ENCODE results near the gene DTNBP1. TPM values are rescaled to one million over a fixed set of nuclear protein-coding genes. Genes with fewer than 3 reads are reported as not detected.
A peak's percentile ranks its signal among the peaks of the same experiment; 100 is the strongest.

The DTNBP1 gene
- total RNA-seq, 2 donors from 2014 or later: 15.8 to 22.3 TPM

GRCh38 chr6:15629487-15629886, 33.3 kb downstream of the DTNBP1 start:
- intact Hi-C loops (cut with DNase I): loop anchor here in 1 of 2 donors (10.0 kb wide), 1 partner anchor 1495 kb away; no protein-coding TSS in a partner anchor

GRCh38 chr6:15628499-15629131, 34.2 kb downstream of the DTNBP1 start:
- DNase-seq (ENCODE audit: low spot score): no peak
- intact Hi-C loops (cut with DNase I): loop anchor here in 1 of 2 donors (10.0 kb wide), 1 partner anchor 1494 kb away; no protein-coding TSS in a partner anchor

More at GRCh38 chr6:15629487-15629886, 33.3 kb downstream of the DTNBP1 start:
- DNase-seq (ENCODE audit: low spot score): no peak

GRCh38 chr6:15627821-15628220, 35.0 kb downstream of the DTNBP1 start:
- no peak for DNase-seq (ENCODE audit: low spot score)
- intact Hi-C loops (cut with DNase I): loop anchor here in 1 of 2 donors (10.0 kb wide), 1 partner anchor 1493 kb away; no protein-coding TSS in a partner anchor

GRCh38 chr6:15626878-15627674, 35.8 kb downstream of the DTNBP1 start:
- DNase-seq (ENCODE audit: low spot score): no peak
- intact Hi-C loops (cut with DNase I): loop anchor here in 1 of 2 donors (10.0 kb wide), 1 partner anchor 1492 kb away; no protein-coding TSS in a partner anchor

GRCh38 chr6:15626160-15626559, 36.7 kb downstream of the DTNBP1 start:
- intact Hi-C loops (cut with DNase I): loop anchor here in 1 of 2 donors (10.0 kb wide), 1 partner anchor 1491 kb away; no protein-coding TSS in a partner anchor
- DNase-seq (ENCODE audit: low spot score): no peak

GRCh38 chr6:15623276-15624116, 39.3 kb downstream of the DTNBP1 start:
- DNase-seq (ENCODE audit: low spot score): no peak
- intact Hi-C loops (cut with DNase I): loop anchor here in 1 of 2 donors (10.0 kb wide), 1 partner anchor 1489 kb away; no protein-coding TSS in a partner anchor

- intact Hi-C loops (cut with DNase I): loop anchor here in 1 of 2 donors (10.0 kb wide), 1 partner anchor 1487 kb away; no protein-coding TSS in a partner anchor
- no peak for DNase-seq (ENCODE audit: low spot score)
Observed at GRCh38 chr6:15622045-15622740, 40.6 kb downstream of the DTNBP1 start.

GRCh38 chr6:15621203-15622044, 41.4 kb downstream of the DTNBP1 start:
- DNase-seq (ENCODE audit: low spot score): no peak
- intact Hi-C loops (cut with DNase I): loop anchor here in 1 of 2 donors (10.0 kb wide), 1 partner anchor 1487 kb away; no protein-coding TSS in a partner anchor

GRCh38 chr6:15620611-15621010, 42.2 kb downstream of the DTNBP1 start:
- intact Hi-C loops (cut with DNase I): loop anchor here in 1 of 2 donors (10.0 kb wide), 1 partner anchor 1486 kb away; no protein-coding TSS in a partner anchor
- no peak for DNase-seq (ENCODE audit: low spot score)

GRCh38 chr6:15619330-15619729, 43.5 kb downstream of the DTNBP1 start:
- no peak for DNase-seq (ENCODE audit: low spot score)
- intact Hi-C loops (cut with DNase I): loop anchor here in 1 of 2 donors (5.0 kb wide), 1 partner anchor 1172 kb away; no protein-coding TSS in a partner anchor

- DNase-seq (ENCODE audit: low spot score): no peak
- intact Hi-C loops (cut with DNase I): loop anchor here in 1 of 2 donors (5.0 kb wide), 1 partner anchor 1171 kb away; no protein-coding TSS in a partner anchor
Observed at GRCh38 chr6:15618685-15619084, 44.1 kb downstream of the DTNBP1 start.

- DNase-seq (ENCODE audit: low spot score): no peak
- intact Hi-C loops (cut with DNase I): loop anchor here in 1 of 2 donors (5.0 kb wide), 1 partner anchor 1169 kb away; no protein-coding TSS in a partner anchor
Observed at GRCh38 chr6:15616261-15616660, 46.6 kb downstream of the DTNBP1 start.

GRCh38 chr6:15615802-15616201, 47.0 kb downstream of the DTNBP1 start:
- DNase-seq (ENCODE audit: low spot score): no peak
- intact Hi-C loops (cut with DNase I): loop anchor here in 1 of 2 donors (5.0 kb wide), 1 partner anchor 1169 kb away; no protein-coding TSS in a partner anchor

GRCh38 chr6:15614277-15614676, 48.6 kb downstream of the DTNBP1 start:
- intact Hi-C loops (cut with DNase I): no loop called here
- DNase-seq (ENCODE audit: low spot score): peak; percentile 79

- DNase-seq (ENCODE audit: low spot score): no peak
- intact Hi-C loops (cut with DNase I): loop anchor here in 1 of 2 donors (10.0 kb wide), 1 partner anchor 104 kb away; no protein-coding TSS in a partner anchor
Observed at GRCh38 chr6:15608396-15608795, 54.4 kb downstream of the DTNBP1 start.

- intact Hi-C loops (cut with DNase I): loop anchor here in 1 of 2 donors (10.0 kb wide), 1 partner anchor 103 kb away; no protein-coding TSS in a partner anchor
- DNase-seq (ENCODE audit: low spot score): no peak
Observed at GRCh38 chr6:15607603-15608002, 55.2 kb downstream of the DTNBP1 start.

GRCh38 chr6:15606347-15606746, 56.5 kb downstream of the DTNBP1 start:
- no peak for DNase-seq (ENCODE audit: low spot score)
- intact Hi-C loops (cut with DNase I): loop anchor here in 1 of 2 donors (10.0 kb wide), 1 partner anchor 102 kb away; no protein-coding TSS in a partner anchor

Data from posterior vena cava (tissue), 2 donors.